Spleen (tissue), 11 donors: Measurements from ENCODE around the gene SSB. TPM values are rescaled to one million over a fixed set of nuclear protein-coding genes. Genes with fewer than 3 reads are reported as not detected.
A peak's percentile ranks its signal among the peaks of the same experiment; 100 is the strongest.

Source experiments
- DNase-seq: peaks from one replicate; pipeline ENCODE4 v3.0.0-alpha.2; 2020
- H3K27ac ChIP-seq, 8 donors: fragments of 200-600 bp; sonication (generic) in 7 of 8; 1 replicate in 4 of 8; 2 replicates in 4 of 8; pipeline versions ENCODE4 v1.5.0 to v1.8.0; 2016 to 2021; ENCODE audit warnings: inconsistent platforms in 4 of 8, mild to moderate bottlenecking in 4 of 8, moderate library complexity in 1 of 8
- H3K27me3 ChIP-seq, 7 donors: fragments of 200-600 bp; sonication (generic) in 6 of 7; replicated peaks in 1 of 7; 1 replicate in 4 of 7; 2 replicates in 3 of 7; pipeline versions ENCODE4 v1.5.0 to v1.8.0; 2016 to 2021; ENCODE audit warnings: inconsistent platforms in 3 of 7, mild to moderate bottlenecking in 1 of 7
- H3K36me3 ChIP-seq, 6 donors: fragments of 200-600 bp; sonication (generic) in 5 of 6; 1 replicate in 4 of 6; 2 replicates in 2 of 6; pipeline versions ENCODE4 v1.5.0 to v1.8.0; 2016 to 2021; ENCODE audit warnings: inconsistent platforms in 2 of 6
- H3K4me1 ChIP-seq, 6 donors: fragments of 200-600 bp; sonication (generic) in 5 of 6; 1 replicate in 3 of 6; 2 replicates in 3 of 6; pipeline versions ENCODE4 v1.5.0 to v1.8.0; 2016 to 2021; ENCODE audit warnings: inconsistent platforms in 3 of 6
- H3K4me3 ChIP-seq, 8 donors: fragments of 200-600 bp; sonication (generic) in 7 of 8; 1 replicate in 4 of 8; 2 replicates in 4 of 8; pipeline versions ENCODE4 v1.5.0 to v1.8.0; 2016 to 2021; ENCODE audit warnings: inconsistent platforms in 4 of 8, mild to moderate bottlenecking in 4 of 8, moderate library complexity in 2 of 8
- H3K9me3 ChIP-seq, 8 donors: fragments of 200-600 bp; sonication (generic) in 7 of 8; 1 replicate in 4 of 8; 2 replicates in 4 of 8; pipeline versions ENCODE4 v1.5.0 to v1.8.0; 2016 to 2021; ENCODE audit warnings: inconsistent platforms in 4 of 8
- POLR2A ChIP-seq, 3 donors: fragments of 450-650 bp; IDR thresholded peaks; one replicate each; pipeline ENCODE4 v1.5.1; 2017; ENCODE audit warnings: antibody characterized with exemption in 3 of 3, mild to moderate bottlenecking in 1 of 3
- POLR2AphosphoS5 ChIP-seq, 3 donors: sonication (generic); formaldehyde crosslinking; IDR thresholded peaks; one replicate each; pipeline ENCODE4 v1.5.1; 2017; ENCODE audit warnings: antibody characterized with exemption in 3 of 3
- WGBS, 5 donors: extraction: QIAGEN DNeasy Blood & Tissue Kit in 3 of 5; methylation state at CpG; one replicate each; pipeline versions ENCODE4 v1.1.5 to v1.1.7; 2013 to 2018; 5-methylcytosine and 5-hydroxymethylcytosine counted together
- intact Hi-C: fragments of 100-400 bp; cut with DNase I; formaldehyde crosslinking; loops from one replicate; pipeline ENCODE4 v1.15.0; 2023; ENCODE audit warnings: low total_unique reads
- polyA plus RNA-seq, 3 donors: library from polyadenylated mRNA; stranded (reverse); fragments of 200-250 nt; gene quantifications; one replicate each; pipeline ENCODE4 v1.2.1, GENCODE V29; 2013
- total RNA-seq, 7 donors: library from RNA; depleted of rRNA in 3 of 7; stranded (reverse); fragments of >200 nt in 3 of 7; fragmentation: NEBNext Ultra II Directional in 4 of 7; extraction: Animal tissue kit (Norgen Biotek cat#: 25700) in 4 of 7; gene quantifications; one replicate each; pipeline versions ENCODE4 v1.1.0 to v1.2.1, GENCODE V29; 2016 to 2021
- TF ChIP-seq, protein P1 (sequence below), 11 experiments: fragments of 200-600 bp in 7 of 11; fragments of 450-650 bp in 4 of 11; sonication (generic) in 4 of 11; IDR thresholded peaks in 8 of 11; conservative IDR thresholded peaks in 3 of 11; 1 replicate in 7 of 11; 2 replicates in 4 of 11; pipeline versions ENCODE4 v1.4.0 to v1.8.0; 2016 to 2021; ENCODE audit warnings: antibody characterized with exemption in 11 of 11, inconsistent platforms in 4 of 11, mild to moderate bottlenecking in 1 of 11
- donor health status: healthy with polysubstance abuse.
- donor health status: DM: no; HTN: no; CAD: no; lungs with moderate emphysema.
- donor health status: DM: no; HTN: no; CAD: no.
- donor health status: Bipolar disorder and iron deficiency.
- donor health status: healthy.
- donor health status: DM: no; HTN: no; CAD: no.
- donor health status: DM: yes; HTN: yes; CAD: no.

Gene SSB
- total and polyA plus RNA-seq, 10 donors, result 55.1 to 103 (median 74.9) TPM

DNA sequence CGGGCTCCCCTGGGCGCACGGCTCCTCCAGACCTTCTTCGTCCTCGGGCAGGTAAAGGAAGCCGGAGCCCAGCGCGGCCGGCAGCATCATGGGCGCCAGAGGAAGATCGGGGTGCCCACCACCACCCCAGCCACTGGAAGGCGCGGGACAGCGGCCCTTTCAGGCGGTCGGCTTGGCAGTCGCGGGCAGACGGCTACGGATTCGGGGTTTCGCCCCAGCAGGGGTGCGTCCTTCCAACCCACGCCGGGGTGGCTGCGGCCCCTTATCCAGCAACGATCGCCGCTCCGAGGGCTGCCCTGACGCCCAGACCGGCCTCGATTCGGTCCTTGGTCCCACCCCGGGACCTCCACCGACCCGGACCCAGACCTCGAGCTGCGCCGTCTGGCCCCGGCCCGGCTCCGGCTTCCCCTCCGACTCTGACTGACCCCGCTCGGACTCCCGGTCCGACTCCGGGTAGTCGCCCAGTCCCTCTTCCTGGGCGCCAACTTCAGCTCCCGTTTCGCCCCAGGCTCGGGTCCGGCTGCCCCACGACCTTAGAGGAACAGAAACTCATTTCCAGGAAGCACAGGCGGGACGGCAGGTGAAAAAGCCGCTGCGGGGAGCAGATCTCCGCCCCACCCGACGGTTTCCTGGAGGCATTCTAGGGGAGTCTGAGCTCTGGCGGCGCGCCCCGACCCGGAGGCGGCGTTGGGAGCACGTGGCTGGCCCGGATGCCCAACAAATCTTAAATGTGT lies 30.2 kb upstream of the SSB start:
- Histone ChIP-seq H3K9me3 (no peaks in the 10 kb centered on the region), H3K4me1 (peaks cover 5 to 23% (median 12%) of the 10 kb centered on the region in 6 donors), H3K27me3 (peaks cover 0 to 37% (median 16%) of the 10 kb centered on the region in 7 donors), H3K4me3 (peak overlapping the region; percentile 8 to 58 (median 36)), H3K36me3 (no peaks in the 10 kb centered on the region), H3K27ac (no peak overlapping the region)
- intact Hi-C loops, result no loop called here
- WGBS, 5 donors, result 9 to 28% (median 20%) methylated on average over 43 to 72 of the region's 72 CpGs
- TF ChIP-seq POLR2AphosphoS5 (IDR thresholded peaks at IDR 0.05), result peak in 2 of 3 donors; percentile 19 to 25
- no peak for TF ChIP-seq POLR2A (IDR thresholded peaks at IDR 0.05)
- TF ChIP-seq, protein P1, sequence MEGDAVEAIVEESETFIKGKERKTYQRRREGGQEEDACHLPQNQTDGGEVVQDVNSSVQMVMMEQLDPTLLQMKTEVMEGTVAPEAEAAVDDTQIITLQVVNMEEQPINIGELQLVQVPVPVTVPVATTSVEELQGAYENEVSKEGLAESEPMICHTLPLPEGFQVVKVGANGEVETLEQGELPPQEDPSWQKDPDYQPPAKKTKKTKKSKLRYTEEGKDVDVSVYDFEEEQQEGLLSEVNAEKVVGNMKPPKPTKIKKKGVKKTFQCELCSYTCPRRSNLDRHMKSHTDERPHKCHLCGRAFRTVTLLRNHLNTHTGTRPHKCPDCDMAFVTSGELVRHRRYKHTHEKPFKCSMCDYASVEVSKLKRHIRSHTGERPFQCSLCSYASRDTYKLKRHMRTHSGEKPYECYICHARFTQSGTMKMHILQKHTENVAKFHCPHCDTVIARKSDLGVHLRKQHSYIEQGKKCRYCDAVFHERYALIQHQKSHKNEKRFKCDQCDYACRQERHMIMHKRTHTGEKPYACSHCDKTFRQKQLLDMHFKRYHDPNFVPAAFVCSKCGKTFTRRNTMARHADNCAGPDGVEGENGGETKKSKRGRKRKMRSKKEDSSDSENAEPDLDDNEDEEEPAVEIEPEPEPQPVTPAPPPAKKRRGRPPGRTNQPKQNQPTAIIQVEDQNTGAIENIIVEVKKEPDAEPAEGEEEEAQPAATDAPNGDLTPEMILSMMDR (IDR thresholded peaks at IDR 0.05 in 8 of 11, conservative IDR thresholded peaks at IDR 0.05 in 3 of 11), result no peak
- DNase-seq, result peak; percentile 80

- intact Hi-C loops, result no loop called here
- Histone ChIP-seq H3K27ac (no peak overlapping the region), H3K27me3 (peaks cover 0 to 37% (median 16%) of the 10 kb centered on the region in 7 donors), H3K36me3 (no peaks in the 10 kb centered on the region), H3K4me1 (peaks cover 5 to 23% (median 12%) of the 10 kb centered on the region in 6 donors), H3K4me3 (no peak overlapping the region), H3K9me3 (no peaks in the 10 kb centered on the region)
- TF ChIP-seq, protein P1 (IDR thresholded peaks at IDR 0.05 in 8 of 11, conservative IDR thresholded peaks at IDR 0.05 in 3 of 11), result no peak
- DNase-seq, result no peak
- WGBS, 5 donors, result 58 to 73% (median 62%) methylated on average over 5 of the region's 5 CpGs
Observed at GRCh38 chr2:169771021-169771420, 27.6 kb upstream of the SSB start.

GRCh38 chr2:169771612-169772011 lies 27.1 kb upstream of the SSB start:
- H3K4me3 ChIP-seq, result no peak overlapping the region
- no peaks in the 10 kb centered on the region for H3K9me3 ChIP-seq
- peaks cover 0 to 37% (median 16%) of the 10 kb centered on the region in 7 donors for H3K27me3 ChIP-seq
- intact Hi-C loops, result no loop called here
- peaks cover 5 to 23% (median 12%) of the 10 kb centered on the region in 6 donors for H3K4me1 ChIP-seq
- no peaks in the 10 kb centered on the region for H3K36me3 ChIP-seq
- 89 to 97% (median 94%) methylated on average over 2 of the region's 2 CpGs for WGBS, 5 donors
- TF ChIP-seq, protein P1 (IDR thresholded peaks at IDR 0.05 in 8 of 11, conservative IDR thresholded peaks at IDR 0.05 in 3 of 11), result no peak
- no peak overlapping the region for H3K27ac ChIP-seq
- DNase-seq, result no peak

GRCh38 chr2:169772651-169773050 lies 26.0 kb upstream of the SSB start:
- DNase-seq, result no peak
- TF ChIP-seq, protein P1 (IDR thresholded peaks at IDR 0.05 in 8 of 11, conservative IDR thresholded peaks at IDR 0.05 in 3 of 11), result no peak
- TF ChIP-seq POLR2AphosphoS5 (IDR thresholded peaks at IDR 0.05) (no peak), POLR2A (IDR thresholded peaks at IDR 0.05) (no peak)
- no peak overlapping the region for H3K4me3 ChIP-seq
- H3K4me1 ChIP-seq, result peaks cover 0 to 16% (median 8%) of the 10 kb centered on the region in 6 donors
- H3K27ac ChIP-seq, result no peak overlapping the region
- no peaks in the 10 kb centered on the region for H3K36me3 ChIP-seq
- peaks cover 0 to 32% (median 14%) of the 10 kb centered on the region in 7 donors for H3K27me3 ChIP-seq
- WGBS, 5 donors, result 87 to 94% (median 89%) methylated on average over 2 of the region's 2 CpGs
- no peaks in the 10 kb centered on the region for H3K9me3 ChIP-seq
- intact Hi-C loops, result no loop called here
